HepG2 (cell line): ENCODE data around the gene ETS2.

Experiments used
- FOXM1 ChIP-seq: sonication (generic); formaldehyde crosslinking; IDR thresholded peaks from 2 replicates; pipeline ENCODE4 v1.5.0; 2020; ENCODE audit warnings: missing genetic modification reagents
- KLF13 ChIP-seq: sonication (generic); formaldehyde crosslinking; IDR thresholded peaks from 2 replicates; pipeline ENCODE4 v1.4.0; 2020; ENCODE audit warnings: mild to moderate bottlenecking, missing genetic modification reagents
- TF ChIP-seq, protein P1 (sequence below): sonication (generic); formaldehyde crosslinking; IDR thresholded peaks from 2 replicates; pipeline ENCODE4 v1.8.1; 2023; ENCODE audit warnings: mild to moderate bottlenecking, moderate library complexity, missing genetic modification reagents
- TF ChIP-seq, protein P2 (sequence below): sonication (generic); formaldehyde crosslinking; IDR thresholded peaks from 2 replicates; pipeline ENCODE4 v1.5.0; 2020; ENCODE audit warnings: mild to moderate bottlenecking, missing genetic modification reagents, moderate library complexity
- TF ChIP-seq, protein P3 (sequence below): sonication (generic); formaldehyde crosslinking; IDR thresholded peaks from 2 replicates; pipeline ENCODE4 v1.8.0; 2022; ENCODE audit warnings: mild to moderate bottlenecking, missing genetic modification reagents, borderline replicate concordance

DNA sequence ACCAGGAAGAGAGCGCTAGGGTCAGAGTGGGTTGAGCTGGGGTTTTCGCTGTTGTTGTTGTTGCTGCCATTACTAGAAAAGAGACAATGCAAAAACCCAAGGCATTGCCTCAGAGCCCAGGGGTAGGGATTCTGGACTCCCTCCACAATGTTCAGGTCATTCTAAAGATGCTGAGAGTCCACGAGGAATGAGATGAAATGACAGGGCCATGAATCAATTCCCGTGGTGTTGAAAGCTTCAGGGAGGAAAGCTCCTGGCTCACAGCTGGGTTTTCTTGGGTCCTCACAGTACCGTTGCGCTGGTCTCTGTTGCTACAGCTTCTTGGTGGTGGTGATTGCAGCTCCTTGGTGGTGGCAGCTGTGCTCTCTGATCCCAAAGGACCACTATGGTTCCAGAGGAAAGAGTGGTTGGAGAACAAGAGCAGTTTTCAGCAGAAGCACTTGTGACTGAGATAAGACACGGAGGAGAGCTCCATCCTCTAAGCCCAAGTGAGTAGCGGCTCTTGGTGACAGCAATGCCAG, 58.2 kb downstream of the ETS2 start:
- TF ChIP-seq, protein P1, sequence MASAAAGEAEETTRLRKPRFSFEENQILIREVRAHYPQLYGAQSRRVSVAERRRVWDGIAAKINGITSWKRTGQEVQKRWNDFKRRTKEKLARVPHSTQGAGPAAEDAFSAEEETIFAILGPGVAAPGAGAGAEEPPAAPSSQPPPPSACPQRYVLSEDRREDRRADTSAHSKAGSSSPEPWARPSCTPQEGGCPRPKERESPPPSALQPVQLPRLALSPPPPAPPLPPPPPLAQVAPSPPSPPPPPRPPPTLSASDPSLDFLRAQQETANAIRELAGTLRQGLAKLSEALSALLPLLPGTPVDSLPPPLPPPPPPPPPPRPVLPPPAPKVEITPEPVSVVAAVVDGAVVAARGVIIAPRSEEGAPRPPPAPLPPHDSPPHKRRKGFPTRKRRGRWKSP (CRISPR knock-in tag): no peak
- TF ChIP-seq, protein P2, sequence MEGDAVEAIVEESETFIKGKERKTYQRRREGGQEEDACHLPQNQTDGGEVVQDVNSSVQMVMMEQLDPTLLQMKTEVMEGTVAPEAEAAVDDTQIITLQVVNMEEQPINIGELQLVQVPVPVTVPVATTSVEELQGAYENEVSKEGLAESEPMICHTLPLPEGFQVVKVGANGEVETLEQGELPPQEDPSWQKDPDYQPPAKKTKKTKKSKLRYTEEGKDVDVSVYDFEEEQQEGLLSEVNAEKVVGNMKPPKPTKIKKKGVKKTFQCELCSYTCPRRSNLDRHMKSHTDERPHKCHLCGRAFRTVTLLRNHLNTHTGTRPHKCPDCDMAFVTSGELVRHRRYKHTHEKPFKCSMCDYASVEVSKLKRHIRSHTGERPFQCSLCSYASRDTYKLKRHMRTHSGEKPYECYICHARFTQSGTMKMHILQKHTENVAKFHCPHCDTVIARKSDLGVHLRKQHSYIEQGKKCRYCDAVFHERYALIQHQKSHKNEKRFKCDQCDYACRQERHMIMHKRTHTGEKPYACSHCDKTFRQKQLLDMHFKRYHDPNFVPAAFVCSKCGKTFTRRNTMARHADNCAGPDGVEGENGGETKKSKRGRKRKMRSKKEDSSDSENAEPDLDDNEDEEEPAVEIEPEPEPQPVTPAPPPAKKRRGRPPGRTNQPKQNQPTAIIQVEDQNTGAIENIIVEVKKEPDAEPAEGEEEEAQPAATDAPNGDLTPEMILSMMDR (CRISPR knock-in tag): no peak
- TF ChIP-seq, protein P3, sequence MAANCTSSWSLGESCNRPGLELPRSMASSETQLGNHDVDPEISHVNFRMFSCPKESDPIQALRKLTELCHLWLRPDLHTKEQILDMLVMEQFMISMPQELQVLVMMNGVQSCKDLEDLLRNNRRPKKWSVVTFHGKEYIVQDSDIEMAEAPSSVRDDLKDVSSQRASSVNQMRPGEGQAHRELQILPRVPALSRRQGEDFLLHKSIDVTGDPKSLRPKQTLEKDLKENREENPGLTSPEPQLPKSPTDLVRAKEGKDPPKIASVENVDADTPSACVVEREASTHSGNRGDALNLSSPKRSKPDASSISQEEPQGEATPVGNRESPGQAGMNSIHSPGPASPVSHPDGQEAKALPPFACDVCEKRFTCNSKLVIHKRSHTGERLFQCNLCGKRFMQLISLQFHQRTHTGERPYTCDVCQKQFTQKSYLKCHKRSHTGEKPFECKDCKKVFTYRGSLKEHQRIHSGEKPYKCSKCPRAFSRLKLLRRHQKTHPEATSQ: no peak
- TF ChIP-seq KLF13 (CRISPR knock-in tag): no peak
- no peak for TF ChIP-seq FOXM1 (CRISPR knock-in tag)
